ENCODE results near the gene ADCY3. TPM values are rescaled to one million over a fixed set of nuclear protein-coding genes. Genes with fewer than 3 reads are reported as not detected.
A peak's percentile ranks its signal among the peaks of the same experiment; 100 is the strongest.

The ADCY3 gene
- total and polyA plus RNA-seq, 5 donors from 2014 or later = 3.8 to 67.6 (median 11.2) TPM

DNA sequence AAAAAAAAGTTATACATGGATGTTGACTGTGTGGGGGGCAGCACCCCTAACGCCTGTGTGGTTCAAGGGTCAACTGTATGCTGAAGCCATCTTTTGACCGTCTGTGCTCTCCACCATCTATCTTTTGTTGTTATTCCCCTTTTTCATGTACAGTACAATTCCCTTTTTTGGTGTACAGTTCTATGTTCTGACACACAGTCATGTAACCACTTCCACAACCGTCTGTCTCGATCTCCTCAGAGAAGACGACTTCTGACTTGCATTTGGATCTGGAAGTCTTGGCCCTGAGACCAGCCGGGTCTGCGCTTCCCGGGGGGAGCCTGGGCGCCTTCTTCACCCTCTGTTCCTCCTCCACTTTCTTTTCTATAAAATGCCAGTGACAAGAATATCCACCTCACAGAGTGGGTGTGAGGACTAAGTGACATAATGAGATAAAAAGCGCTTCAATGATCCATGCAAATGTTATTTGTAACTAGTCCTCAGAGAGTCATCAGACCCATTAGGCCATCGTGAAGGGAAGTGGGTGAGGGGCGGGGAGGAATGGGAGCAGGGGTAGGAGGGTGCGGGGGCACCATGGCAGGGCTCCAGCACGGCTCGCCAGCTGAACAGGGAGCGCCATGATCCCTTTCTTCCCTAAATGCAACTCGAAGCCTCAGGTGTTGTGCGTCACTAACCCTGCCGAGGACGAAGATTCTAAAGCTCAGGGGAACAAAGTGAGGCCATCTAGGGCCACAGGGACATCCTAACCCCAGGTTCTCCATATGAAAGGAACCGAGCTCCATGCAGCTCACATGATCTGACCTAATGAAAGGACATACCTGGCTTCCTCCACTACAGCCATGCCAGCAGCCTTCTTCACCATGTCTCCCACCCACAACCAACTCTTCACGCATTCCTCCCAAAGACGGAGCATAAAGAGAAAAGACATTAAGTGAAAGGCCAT lies 16.6 kb downstream of the ADCY3 start:
- H3K36me3 ChIP-seq (ENCODE audit: control insufficient read depth, insufficient read depth, low read length) = peaks cover 2% of the 10 kb centered on the region
- no peaks in the 10 kb centered on the region for H3K9me3 ChIP-seq (ENCODE audit: control insufficient read depth in 2 of 2, low read length in 2 of 2)
- DNase-seq (no peak), ATAC-seq (ENCODE audit: low read depth in 2 of 2) (no peak)
- no peak overlapping the region for H3K4me3 Mint-ChIP-seq
- peaks cover 41% of the 10 kb centered on the region for H3K36me3 Mint-ChIP-seq
- H3K9me3 Mint-ChIP-seq = peaks cover 0 to 4% (median 0%) of the 10 kb centered on the region in 7 donors
- no peaks in the 10 kb centered on the region for H3K27me3 ChIP-seq (ENCODE audit: control insufficient read depth, insufficient read depth, low read length)
- peaks cover 5 to 10% (median 7%) of the 10 kb centered on the region in 4 donors for H3K4me1 Mint-ChIP-seq
- H3K27ac Mint-ChIP-seq = peak overlapping the region in 2 of 3 donors; percentile 57 to 83
- no peaks in the 10 kb centered on the region for H3K27me3 Mint-ChIP-seq
- H3K4me1 ChIP-seq (ENCODE audit: control insufficient read depth, insufficient read depth, low read length, poor library complexity, severe bottlenecking) = no peaks in the 10 kb centered on the region
- H3K27ac ChIP-seq (ENCODE audit: insufficient read depth, low read length, poor library complexity, severe bottlenecking) = no peak overlapping the region
- H3K4me3 ChIP-seq (ENCODE audit: low read depth, low read length) = no peak overlapping the region

- Histone ChIP-seq H3K36me3 (ENCODE audit: control insufficient read depth, insufficient read depth, low read length) (peaks cover 10% of the 10 kb centered on the region), H3K27ac (ENCODE audit: insufficient read depth, low read length, poor library complexity, severe bottlenecking) (no peak overlapping the region), H3K4me3 (ENCODE audit: low read depth, low read length) (no peak overlapping the region), H3K9me3 (ENCODE audit: control insufficient read depth in 2 of 2, low read length in 2 of 2) (peaks cover 12 to 13% of the 10 kb centered on the region in 2 experiments), H3K4me1 (ENCODE audit: control insufficient read depth, insufficient read depth, low read length, poor library complexity, severe bottlenecking) (no peaks in the 10 kb centered on the region), H3K27me3 (ENCODE audit: control insufficient read depth, insufficient read depth, low read length) (no peaks in the 10 kb centered on the region)
- ATAC-seq (ENCODE audit: low read depth in 2 of 2) (no peak), DNase-seq (no peak)
- H3K27me3 Mint-ChIP-seq = no peaks in the 10 kb centered on the region
- H3K9me3 Mint-ChIP-seq = peaks cover 0 to 24% (median 15%) of the 10 kb centered on the region in 7 donors
- H3K4me1 Mint-ChIP-seq = peaks cover 0 to 11% (median 4%) of the 10 kb centered on the region in 4 donors
- no peak overlapping the region for H3K27ac Mint-ChIP-seq
- peaks cover 64% of the 10 kb centered on the region for H3K36me3 Mint-ChIP-seq
- no peak overlapping the region for H3K4me3 Mint-ChIP-seq
Observed at GRCh38 chr2:24899361-24899910, 20.6 kb downstream of the ADCY3 start.

DNA sequence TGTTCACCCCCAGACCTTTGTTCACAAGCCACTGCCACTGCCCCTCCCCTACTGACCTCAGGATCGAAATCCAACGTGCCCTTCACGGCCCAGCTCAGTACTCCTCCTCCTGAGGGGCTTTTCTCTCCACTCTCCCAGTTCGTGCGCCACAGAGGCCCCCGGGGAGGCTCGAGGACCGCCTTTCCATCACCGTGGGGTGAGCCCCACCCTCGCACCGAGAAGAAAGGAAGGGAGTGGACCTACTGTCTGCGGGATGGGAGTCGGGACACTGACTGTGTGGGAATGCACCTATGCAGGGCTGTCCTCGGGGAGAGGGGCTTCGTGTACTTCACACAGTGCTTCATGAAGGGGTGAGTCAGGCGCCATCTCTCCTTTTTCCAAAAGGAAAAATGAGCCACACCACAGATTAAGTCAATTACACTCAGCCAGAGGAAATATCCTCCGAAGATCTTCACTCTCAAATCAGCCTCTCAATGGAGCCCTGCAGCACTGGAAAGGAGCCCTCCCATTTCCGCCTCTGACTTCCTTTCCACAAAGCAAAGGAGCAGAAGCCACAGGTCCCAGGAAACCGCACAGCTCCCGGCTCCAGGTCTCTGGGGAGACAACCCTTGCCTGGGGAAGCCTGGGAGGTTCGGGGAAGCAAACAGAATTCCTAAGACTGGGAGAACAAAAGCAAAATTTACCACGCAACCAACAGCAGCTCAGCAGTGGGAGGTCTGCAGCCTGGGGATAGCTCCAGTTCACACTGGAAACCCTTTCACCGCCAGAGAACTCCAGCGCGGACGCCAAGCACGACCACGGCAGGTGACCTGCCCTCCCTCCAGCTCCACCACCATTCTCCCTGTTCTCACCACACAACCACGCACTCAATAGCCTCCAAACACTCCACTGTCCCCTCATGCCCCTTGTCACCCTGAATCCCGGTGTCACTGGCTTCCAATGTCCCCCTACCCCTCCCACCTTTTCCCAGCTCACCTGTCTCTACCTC lies 21.6 kb downstream of the ADCY3 start:
- no peak for DNase-seq
- Histone ChIP-seq H3K27me3 (ENCODE audit: control insufficient read depth, insufficient read depth, low read length) (no peaks in the 10 kb centered on the region), H3K36me3 (ENCODE audit: control insufficient read depth, insufficient read depth, low read length) (peaks cover 10% of the 10 kb centered on the region), H3K27ac (ENCODE audit: insufficient read depth, low read length, poor library complexity, severe bottlenecking) (no peak overlapping the region), H3K4me3 (ENCODE audit: low read depth, low read length) (no peak overlapping the region), H3K9me3 (ENCODE audit: control insufficient read depth in 2 of 2, low read length in 2 of 2) (peaks cover 12 to 13% of the 10 kb centered on the region in 2 experiments), H3K4me1 (ENCODE audit: control insufficient read depth, insufficient read depth, low read length, poor library complexity, severe bottlenecking) (no peaks in the 10 kb centered on the region)
- H3K4me1 Mint-ChIP-seq = peaks cover 0 to 7% (median 2%) of the 10 kb centered on the region in 4 donors
- no peak overlapping the region for H3K4me3 Mint-ChIP-seq
- ATAC-seq (ENCODE audit: low read depth in 2 of 2) = no peak
- peak overlapping the region in 1 of 3 donors; percentile 6 for H3K27ac Mint-ChIP-seq
- peaks cover 0 to 27% (median 16%) of the 10 kb centered on the region in 7 donors for H3K9me3 Mint-ChIP-seq
- H3K36me3 Mint-ChIP-seq = peaks cover 60% of the 10 kb centered on the region
- no peaks in the 10 kb centered on the region for H3K27me3 Mint-ChIP-seq

DNA sequence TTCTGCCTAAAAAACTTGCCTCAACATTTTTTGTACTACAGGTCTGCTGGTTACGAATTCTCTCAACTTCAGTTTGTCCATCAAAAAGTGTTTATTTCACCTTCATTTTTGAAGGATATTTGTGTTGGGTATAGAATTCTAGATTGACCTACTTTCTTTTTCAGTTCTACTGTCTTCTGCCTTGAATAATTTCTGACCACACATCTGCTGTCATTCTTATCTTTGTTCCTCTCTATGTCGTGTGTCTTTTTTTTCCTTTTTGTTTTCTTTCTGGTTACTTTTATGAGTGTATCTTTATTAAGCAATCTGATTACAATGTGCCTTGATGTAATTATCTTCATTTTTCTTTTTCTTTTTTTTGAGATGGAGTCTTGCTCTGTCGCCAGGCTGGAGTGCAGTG lies 25.3 kb downstream of the ADCY3 start:
- H3K4me1 ChIP-seq (ENCODE audit: control insufficient read depth, insufficient read depth, low read length, poor library complexity, severe bottlenecking) = no peaks in the 10 kb centered on the region
- Mint-ChIP-seq H3K36me3 (peaks cover 42% of the 10 kb centered on the region), H3K27me3 (no peaks in the 10 kb centered on the region), H3K9me3 (peaks cover 0 to 27% (median 16%) of the 10 kb centered on the region in 7 donors), H3K27ac (no peak overlapping the region), H3K4me1 (peaks cover 0 to 4% (median 2%) of the 10 kb centered on the region in 4 donors), H3K4me3 (no peak overlapping the region)
- H3K9me3 ChIP-seq (ENCODE audit: control insufficient read depth in 2 of 2, low read length in 2 of 2) = peaks cover 13 to 14% of the 10 kb centered on the region in 2 experiments
- H3K27me3 ChIP-seq (ENCODE audit: control insufficient read depth, insufficient read depth, low read length) = no peaks in the 10 kb centered on the region
- no peak for DNase-seq
- peaks cover 10% of the 10 kb centered on the region for H3K36me3 ChIP-seq (ENCODE audit: control insufficient read depth, insufficient read depth, low read length)
- H3K27ac ChIP-seq (ENCODE audit: insufficient read depth, low read length, poor library complexity, severe bottlenecking) = no peak overlapping the region
- no peak for ATAC-seq (ENCODE audit: low read depth in 2 of 2)
- no peak overlapping the region for H3K4me3 ChIP-seq (ENCODE audit: low read depth, low read length)

- H3K27me3 ChIP-seq (ENCODE audit: control insufficient read depth, insufficient read depth, low read length) = no peaks in the 10 kb centered on the region
- H3K4me1 ChIP-seq (ENCODE audit: control insufficient read depth, insufficient read depth, low read length, poor library complexity, severe bottlenecking) = no peaks in the 10 kb centered on the region
- H3K27ac ChIP-seq (ENCODE audit: insufficient read depth, low read length, poor library complexity, severe bottlenecking) = no peak overlapping the region
- no peak overlapping the region for H3K4me3 ChIP-seq (ENCODE audit: low read depth, low read length)
- peaks cover 0 to 27% (median 14%) of the 10 kb centered on the region in 7 donors for H3K9me3 Mint-ChIP-seq
- H3K27ac Mint-ChIP-seq = no peak overlapping the region
- peaks cover 34% of the 10 kb centered on the region for H3K36me3 Mint-ChIP-seq
- no peak for DNase-seq
- peaks cover 10% of the 10 kb centered on the region for H3K36me3 ChIP-seq (ENCODE audit: control insufficient read depth, insufficient read depth, low read length)
- H3K27me3 Mint-ChIP-seq = no peaks in the 10 kb centered on the region
- ATAC-seq (ENCODE audit: low read depth in 2 of 2) = no peak
- H3K9me3 ChIP-seq (ENCODE audit: control insufficient read depth in 2 of 2, low read length in 2 of 2) = peaks cover 13 to 14% of the 10 kb centered on the region in 2 experiments
- H3K4me1 Mint-ChIP-seq = peaks cover 0 to 4% (median 0%) of the 10 kb centered on the region in 4 donors
- H3K4me3 Mint-ChIP-seq = no peak overlapping the region
Observed at GRCh38 chr2:24893934-24894333, 26.1 kb downstream of the ADCY3 start.

DNA sequence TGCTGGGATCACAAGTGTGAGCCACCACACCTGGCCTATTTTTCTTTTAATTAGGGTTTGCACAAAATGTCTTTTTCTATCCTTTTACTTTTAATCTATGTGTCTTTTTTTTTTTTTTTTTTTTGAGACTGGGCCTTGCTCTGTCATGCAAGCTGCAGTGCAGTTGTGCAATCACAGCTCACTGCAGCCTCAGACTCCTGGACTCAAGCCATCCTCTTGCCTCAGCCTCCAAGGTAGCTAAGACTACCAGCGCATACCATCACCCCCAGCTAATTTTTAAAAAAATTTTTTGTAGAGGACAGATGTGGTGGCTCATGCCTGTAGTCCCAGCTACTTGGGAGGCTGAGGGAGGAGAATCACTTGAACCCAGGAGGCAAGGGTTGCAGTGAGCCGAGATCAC lies 27.1 kb downstream of the ADCY3 start:
- no peak for ATAC-seq (ENCODE audit: low read depth in 2 of 2)
- H3K4me1 Mint-ChIP-seq = peaks cover 0 to 4% (median 0%) of the 10 kb centered on the region in 4 donors
- H3K27me3 Mint-ChIP-seq = no peaks in the 10 kb centered on the region
- peaks cover 0 to 27% (median 14%) of the 10 kb centered on the region in 7 donors for H3K9me3 Mint-ChIP-seq
- Histone ChIP-seq H3K27me3 (ENCODE audit: control insufficient read depth, insufficient read depth, low read length) (no peaks in the 10 kb centered on the region), H3K4me3 (ENCODE audit: low read depth, low read length) (no peak overlapping the region), H3K36me3 (ENCODE audit: control insufficient read depth, insufficient read depth, low read length) (peaks cover 7% of the 10 kb centered on the region), H3K4me1 (ENCODE audit: control insufficient read depth, insufficient read depth, low read length, poor library complexity, severe bottlenecking) (no peaks in the 10 kb centered on the region), H3K9me3 (ENCODE audit: control insufficient read depth in 2 of 2, low read length in 2 of 2) (peaks cover 13 to 14% of the 10 kb centered on the region in 2 experiments), H3K27ac (ENCODE audit: insufficient read depth, low read length, poor library complexity, severe bottlenecking) (no peak overlapping the region)
- peaks cover 31% of the 10 kb centered on the region for H3K36me3 Mint-ChIP-seq
- no peak for DNase-seq
- no peak overlapping the region for H3K4me3 Mint-ChIP-seq
- no peak overlapping the region for H3K27ac Mint-ChIP-seq

DNA sequence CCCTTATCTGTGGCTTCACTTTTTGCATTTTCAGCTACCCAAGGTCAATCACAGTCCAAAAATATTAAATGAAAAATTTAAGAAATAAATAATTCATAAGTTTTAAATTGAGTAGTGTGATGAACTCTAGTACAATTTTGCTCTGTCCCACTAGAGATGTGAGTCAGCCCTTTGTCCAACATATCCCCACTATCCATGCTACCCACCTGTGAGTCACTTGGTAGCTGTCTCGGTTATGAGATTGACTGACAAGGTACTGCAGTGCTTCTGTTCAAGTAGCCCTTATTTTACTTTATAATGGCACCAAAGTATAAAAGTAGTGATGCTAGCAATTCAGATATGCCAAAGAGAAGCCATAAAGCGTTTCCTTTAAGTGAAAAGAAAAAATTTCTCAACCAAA lies 28.8 kb downstream of the ADCY3 start:
- Histone ChIP-seq H3K27me3 (ENCODE audit: control insufficient read depth, insufficient read depth, low read length) (no peaks in the 10 kb centered on the region), H3K9me3 (ENCODE audit: control insufficient read depth in 2 of 2, low read length in 2 of 2) (peaks cover 13 to 14% of the 10 kb centered on the region in 2 experiments), H3K4me3 (ENCODE audit: low read depth, low read length) (no peak overlapping the region), H3K36me3 (ENCODE audit: control insufficient read depth, insufficient read depth, low read length) (no peaks in the 10 kb centered on the region), H3K27ac (ENCODE audit: insufficient read depth, low read length, poor library complexity, severe bottlenecking) (no peak overlapping the region), H3K4me1 (ENCODE audit: control insufficient read depth, insufficient read depth, low read length, poor library complexity, severe bottlenecking) (no peaks in the 10 kb centered on the region)
- Mint-ChIP-seq H3K4me3 (no peak overlapping the region), H3K36me3 (peaks cover 18% of the 10 kb centered on the region), H3K27ac (no peak overlapping the region), H3K27me3 (no peaks in the 10 kb centered on the region), H3K9me3 (peaks cover 0 to 18% (median 7%) of the 10 kb centered on the region in 7 donors), H3K4me1 (peaks cover 0 to 14% (median 2%) of the 10 kb centered on the region in 4 donors)
- ATAC-seq (ENCODE audit: low read depth in 2 of 2) (no peak), DNase-seq (no peak)

All from CD4-positive, CD25-positive, alpha-beta regulatory T cell (primary cell).